OCI-LY7 (cell line): ENCODE data around the gene CFAP300. TPM values are rescaled to one million over a fixed set of nuclear protein-coding genes. Genes with fewer than 3 reads are reported as not detected.

Experiments used
- BruUV-seq: library from RNA; stranded (reverse); fragments of 400-500 nt; replicated peaks from 2 replicates; lab custom pipeline; 2021; lab: Mats Ljungman, UMichigan
- CTCF ChIA-PET: fragments of 300-600 bp; sonication (Branson Sonifier 250); formaldehyde crosslinking; loops from one replicate; lab custom pipeline; 2022; ENCODE audit warnings: antibody characterized with exemption; ENCODE audit not compliant: unreplicated experiment; lab: Charles Lee
- POLR2A ChIA-PET: fragments of 300-600 bp; sonication (Branson Sonifier 250); formaldehyde crosslinking; loops from one replicate; lab custom pipeline; 2022; ENCODE audit warnings: antibody characterized with exemption; lab: Charles Lee
- DNase-seq: peaks from one replicate; pipeline ENCODE4 v3.0.0-alpha.2; 2015; ENCODE audit warnings: low spot score
- H2AFZ ChIP-seq: fragments of 200-600 bp; sonication (generic), shearing (Covaris generic); 2 replicates; pipeline ENCODE4 v1.6.1; 2014; ENCODE audit warnings: mild to moderate bottlenecking, antibody characterized with exemption, low read length, moderate library complexity
- H3K27ac ChIP-seq: fragments of 200-600 bp; sonication (generic); 2 replicates; pipeline ENCODE4 v1.5.1; 2014; ENCODE audit warnings: mixed run types, low read depth, mild to moderate bottlenecking, moderate library complexity, low read length, inconsistent platforms; ENCODE audit not compliant: poor library complexity, severe bottlenecking
- H3K36me3 ChIP-seq: fragments of 200-600 bp; sonication (generic); 2 replicates; pipeline ENCODE4 v1.6.1; 2014; ENCODE audit warnings: mild to moderate bottlenecking, antibody characterized with exemption, low read length, moderate library complexity, mixed read lengths; ENCODE audit not compliant: insufficient read depth
- H3K4me1 ChIP-seq: fragments of 200-600 bp; sonication (generic); 2 replicates; pipeline ENCODE4 v1.5.1; 2014; ENCODE audit warnings: mild to moderate bottlenecking, low read length; ENCODE audit not compliant: insufficient read depth, poor library complexity, severe bottlenecking
- H3K4me2 ChIP-seq: fragments of 200-600 bp; sonication (generic); 2 replicates; pipeline ENCODE4 v1.6.1; 2014; ENCODE audit warnings: mild to moderate bottlenecking, low read length
- H3K4me3 ChIP-seq: fragments of 200-600 bp; sonication (generic); 2 replicates; pipeline ENCODE4 v1.5.1; 2014; ENCODE audit warnings: mild to moderate bottlenecking, low read depth, low read length; ENCODE audit not compliant: poor library complexity, severe bottlenecking
- H3K79me2 ChIP-seq: fragments of 200-600 bp; sonication (generic); 2 replicates; pipeline ENCODE4 v1.6.1; 2016; ENCODE audit warnings: low read depth, mild to moderate bottlenecking, low read length, moderate library complexity, mixed read lengths; ENCODE audit not compliant: insufficient read depth
- H3K9me2 ChIP-seq: fragments of 200-600 bp; sonication (generic); 2 replicates; pipeline ENCODE4 v1.6.1; 2016; ENCODE audit warnings: mild to moderate bottlenecking, low read length, mixed read lengths; ENCODE audit not compliant: insufficient read depth
- H3K9me3 ChIP-seq: fragments of 200-600 bp; sonication (generic); 2 replicates; pipeline ENCODE4 v1.6.1; 2014; ENCODE audit warnings: mild to moderate bottlenecking, mixed run types, low read length, mixed read lengths
- H4K20me1 ChIP-seq: fragments of 200-600 bp; sonication (generic); 2 replicates; pipeline ENCODE4 v1.6.1; 2014; ENCODE audit warnings: mild to moderate bottlenecking, antibody characterized with exemption, low read length, moderate library complexity, mixed read lengths; ENCODE audit not compliant: insufficient read depth
- CTCF ChIP-seq: fragments of 200-600 bp; sonication (generic); conservative IDR thresholded peaks from 2 replicates; pipeline ENCODE4 v1.5.1; 2014; ENCODE audit warnings: mild to moderate bottlenecking, antibody characterized with exemption, low read length, moderate library complexity, mixed read lengths
- EZH2phosphoT487 ChIP-seq: fragments of 200-600 bp; sonication (generic); IDR thresholded peaks from 2 replicates; pipeline ENCODE4 v1.6.1; 2018; ENCODE audit warnings: low read depth, borderline replicate concordance, mild to moderate bottlenecking, mixed run types, antibody characterized with exemption, low read length, moderate library complexity, mixed read lengths
- intact Hi-C: fragments of 100-400 bp; cut with micrococcal nuclease; formaldehyde crosslinking; loops from one replicate; pipeline ENCODE4 v1.10.0; 2022; ENCODE audit not compliant: unreplicated experiment
- total RNA-seq, 2 experiments: library from RNA; depleted of rRNA in 1 of 2; stranded (reverse); fragments of >200 nt in 1 of 2; shearing (Covaris generic) in 1 of 2; gene quantifications; 2 replicates each; pipeline ENCODE4 v1.2.3, GENCODE V29; 2014 to 2022

The CFAP300 gene
- total RNA-seq, 2 experiments from 2014 or later: not detected

GRCh38 chr11:102026217-102026616, 21.0 kb upstream of the CFAP300 start:
- DNase-seq: no peak
- no peaks in the 10 kb centered on the region for H3K4me1 ChIP-seq
- H3K27ac ChIP-seq: no peak overlapping the region
- intact Hi-C loops: no loop called here
- BruUV-seq: no TSS peak
- H4K20me1 ChIP-seq: no peaks in the 10 kb centered on the region
- no peaks in the 10 kb centered on the region for H3K9me2 ChIP-seq
- no peak overlapping the region for H2AFZ ChIP-seq
- H3K79me2 ChIP-seq: no peaks in the 10 kb centered on the region
- H3K9me3 ChIP-seq: no peaks in the 10 kb centered on the region
- ChIA-PET POLR2A (interaction anchor here (0.6 to 1.2 kb wide), 4 partner anchors 11 to 766 kb away, joined by 3 to 6 read pairs (median 3); no protein-coding TSS in a partner anchor), CTCF (no interaction called here)
- TF ChIP-seq CTCF (no peak), EZH2phosphoT487 (no peak)
- H3K36me3 ChIP-seq: no peaks in the 10 kb centered on the region
- no peak overlapping the region for H3K4me2 ChIP-seq
- H3K4me3 ChIP-seq: no peak overlapping the region

- H3K4me2 ChIP-seq: no peak overlapping the region
- no peak overlapping the region for H3K27ac ChIP-seq
- H3K9me2 ChIP-seq: no peaks in the 10 kb centered on the region
- ChIA-PET POLR2A (interaction anchor here (0.5 to 1.2 kb wide), 3 partner anchors 12 to 753 kb away, joined by 3 to 6 read pairs (median 3); no protein-coding TSS in a partner anchor), CTCF (no interaction called here)
- DNase-seq: no peak
- no peak overlapping the region for H3K4me3 ChIP-seq
- H4K20me1 ChIP-seq: no peaks in the 10 kb centered on the region
- H2AFZ ChIP-seq: no peak overlapping the region
- no peaks in the 10 kb centered on the region for H3K9me3 ChIP-seq
- no peaks in the 10 kb centered on the region for H3K36me3 ChIP-seq
- TF ChIP-seq EZH2phosphoT487: no peak
- no peak for TF ChIP-seq CTCF
- no peaks in the 10 kb centered on the region for H3K79me2 ChIP-seq
- intact Hi-C loops: no loop called here
- BruUV-seq: no TSS peak
- no peaks in the 10 kb centered on the region for H3K4me1 ChIP-seq
Measured at GRCh38 chr11:102026959-102027358, 20.3 kb upstream of the CFAP300 start.

- H4K20me1 ChIP-seq: no peaks in the 10 kb centered on the region
- TF ChIP-seq EZH2phosphoT487 (no peak), CTCF (no peak)
- DNase-seq: no peak
Measured at GRCh38 chr11:102036757-102037156, 10.5 kb upstream of the CFAP300 start.

More at GRCh38 chr11:102036757-102037156, 10.5 kb upstream of the CFAP300 start:
- intact Hi-C loops: no loop called here
- Histone ChIP-seq H3K9me2 (no peaks in the 10 kb centered on the region), H3K9me3 (no peaks in the 10 kb centered on the region), H3K4me2 (no peak overlapping the region), H3K79me2 (no peaks in the 10 kb centered on the region), H3K27ac (no peak overlapping the region), H3K4me3 (no peak overlapping the region), H2AFZ (no peak overlapping the region), H3K4me1 (no peaks in the 10 kb centered on the region), H3K36me3 (no peaks in the 10 kb centered on the region)
- no TSS peak for BruUV-seq
- POLR2A ChIA-PET: no interaction called here
- CTCF ChIA-PET: no interaction called here
